KMS-11 (cell line): Measurements from ENCODE around the gene MOB3B.

Experiments used
- H2AFZ ChIP-seq: fragments of 200-600 bp; sonication (generic); 2 replicates; pipeline ENCODE4 v1.6.1; 2016; ENCODE audit warnings: antibody characterized with exemption, mixed run types, low read depth
- H3K27ac ChIP-seq: fragments of 200-600 bp; sonication (generic); 2 replicates; pipeline ENCODE4 v1.6.1; 2016; ENCODE audit warnings: mild to moderate bottlenecking, mixed run types
- H3K27me3 ChIP-seq: fragments of 200-600 bp; sonication (generic); 2 replicates; pipeline ENCODE4 v1.6.1; 2017; ENCODE audit warnings: mild to moderate bottlenecking, low read depth, mixed run types, moderate library complexity; ENCODE audit not compliant: insufficient read depth
- H3K36me3 ChIP-seq: fragments of 200-600 bp; sonication (generic); 2 replicates; pipeline ENCODE4 v1.6.1; 2017; ENCODE audit warnings: mild to moderate bottlenecking, mixed run types; ENCODE audit not compliant: insufficient read depth
- H3K4me1 ChIP-seq: fragments of 200-600 bp; sonication (generic); 2 replicates; pipeline ENCODE4 v1.6.1; 2016; ENCODE audit warnings: mild to moderate bottlenecking, low read depth, mixed run types; ENCODE audit not compliant: poor library complexity, severe bottlenecking
- H3K4me2 ChIP-seq: fragments of 200-600 bp; sonication (generic); 2 replicates; pipeline ENCODE4 v1.7.0; 2016; ENCODE audit warnings: mild to moderate bottlenecking, mixed run types
- H3K4me3 ChIP-seq: fragments of 200-600 bp; sonication (generic); IDR thresholded peaks from 2 replicates; pipeline ENCODE4 v1.6.1; 2017; ENCODE audit warnings: low read depth, low read length, mixed read lengths; ENCODE audit not compliant: insufficient read depth
- H3K79me2 ChIP-seq: fragments of 200-600 bp; sonication (generic); 2 replicates; pipeline ENCODE4 v1.6.1; 2016; ENCODE audit warnings: low read depth, mixed run types; ENCODE audit not compliant: insufficient read depth
- H3K9ac ChIP-seq: fragments of 200-600 bp; sonication (generic); 2 replicates; pipeline ENCODE4 v1.6.1; 2016; ENCODE audit warnings: mild to moderate bottlenecking, mixed run types
- H4K20me1 ChIP-seq: fragments of 200-600 bp; sonication (generic); 2 replicates; pipeline ENCODE4 v1.6.1; 2016; ENCODE audit warnings: mild to moderate bottlenecking, mixed run types; ENCODE audit not compliant: insufficient read depth
- CTCF ChIP-seq: fragments of 200-600 bp; sonication (generic); conservative IDR thresholded peaks from 2 replicates; pipeline ENCODE4 v1.6.1; 2017; ENCODE audit warnings: low read depth, mild to moderate bottlenecking, antibody characterized with exemption, low read length, moderate library complexity, mixed read lengths

Gene MOB3B

GRCh38 chr9:27429917-27430316 is 99.7 kb downstream of the MOB3B start:
- no peak overlapping the region for H3K9ac ChIP-seq
- no peaks in the 10 kb centered on the region for H3K79me2 ChIP-seq
- no peaks in the 10 kb centered on the region for H3K4me1 ChIP-seq
- H4K20me1 ChIP-seq, result no peaks in the 10 kb centered on the region
- TF ChIP-seq CTCF, result no peak
- H3K27me3 ChIP-seq, result no peaks in the 10 kb centered on the region
- H3K27ac ChIP-seq, result no peak overlapping the region
- H3K4me3 ChIP-seq, result no peak overlapping the region
- H3K4me2 ChIP-seq, result no peak overlapping the region
- no peak overlapping the region for H2AFZ ChIP-seq
- H3K36me3 ChIP-seq, result no peaks in the 10 kb centered on the region

DNA sequence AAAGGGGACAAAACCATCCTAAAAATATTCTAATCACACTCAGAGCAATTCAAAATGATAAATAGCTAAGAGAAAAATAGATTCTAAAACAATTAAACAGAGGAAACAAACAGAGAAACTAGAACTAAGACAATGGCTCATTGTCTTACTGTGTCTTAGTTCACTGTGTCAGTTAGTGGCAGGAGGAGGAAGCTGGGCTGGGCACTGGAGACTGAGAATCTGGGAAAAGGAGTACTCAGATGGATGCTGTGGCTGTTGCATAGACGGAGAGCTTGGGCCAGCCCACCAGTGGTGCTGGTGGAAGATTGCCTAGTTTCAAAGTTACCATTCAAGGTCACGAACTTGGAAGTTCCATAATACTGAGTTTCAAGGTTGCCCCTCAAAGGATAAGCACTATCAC is 100.2 kb downstream of the MOB3B start:
- no peaks in the 10 kb centered on the region for H4K20me1 ChIP-seq
- H3K36me3 ChIP-seq, result no peaks in the 10 kb centered on the region
- no peak for TF ChIP-seq CTCF
- H3K4me1 ChIP-seq, result no peaks in the 10 kb centered on the region
- no peaks in the 10 kb centered on the region for H3K79me2 ChIP-seq
- H3K27ac ChIP-seq, result no peak overlapping the region
- H3K27me3 ChIP-seq, result no peaks in the 10 kb centered on the region
- no peak overlapping the region for H3K4me3 ChIP-seq
- no peak overlapping the region for H3K4me2 ChIP-seq
- no peak overlapping the region for H3K9ac ChIP-seq
- H2AFZ ChIP-seq, result no peak overlapping the region

DNA sequence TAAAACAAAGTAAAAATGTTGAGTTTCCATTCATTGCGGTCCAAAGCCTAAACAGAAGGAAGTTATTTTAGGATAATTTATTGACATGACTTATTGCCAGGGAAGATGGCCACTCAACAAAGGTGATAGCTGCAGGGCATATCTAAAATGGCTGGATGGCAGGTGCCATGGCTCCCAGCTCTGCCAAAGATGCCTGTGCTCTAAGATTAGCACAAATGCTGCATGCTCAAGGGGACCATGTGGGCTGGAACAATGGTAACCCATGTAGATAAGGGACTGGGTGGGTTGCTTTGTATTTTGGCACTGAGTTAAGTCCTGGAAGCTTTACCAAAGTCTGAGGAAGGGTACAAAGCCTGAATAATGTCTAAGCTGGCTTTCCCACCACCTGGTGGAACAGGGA is 101.1 kb downstream of the MOB3B start:
- Histone ChIP-seq H3K4me3 (no peak overlapping the region), H3K27me3 (no peaks in the 10 kb centered on the region), H3K79me2 (no peaks in the 10 kb centered on the region), H3K27ac (no peak overlapping the region), H3K9ac (no peak overlapping the region), H3K36me3 (no peaks in the 10 kb centered on the region), H3K4me2 (no peak overlapping the region), H2AFZ (no peak overlapping the region), H3K4me1 (no peaks in the 10 kb centered on the region), H4K20me1 (no peaks in the 10 kb centered on the region)
- TF ChIP-seq CTCF, result no peak

GRCh38 chr9:27427272-27427643 is 102.4 kb downstream of the MOB3B start:
- Histone ChIP-seq H3K36me3 (no peaks in the 10 kb centered on the region), H4K20me1 (no peaks in the 10 kb centered on the region), H3K4me2 (no peak overlapping the region), H3K79me2 (no peaks in the 10 kb centered on the region), H3K9ac (no peak overlapping the region), H3K4me3 (no peak overlapping the region), H2AFZ (no peak overlapping the region), H3K4me1 (no peaks in the 10 kb centered on the region), H3K27ac (no peak overlapping the region), H3K27me3 (no peaks in the 10 kb centered on the region)
- TF ChIP-seq CTCF, result no peak
